GM19193 (cell line): Measurements from ENCODE around the gene GPER1.
A peak's percentile ranks its signal among the peaks of the same experiment; 100 is the strongest.

Experiments
- POLR2A ChIP-seq: IDR thresholded peaks from 4 replicates; pipeline ENCODE4 v1.6.1; 2011; ENCODE audit not compliant: insufficient read depth, insufficient read length; ENCODE audit errors: extremely low read depth

Gene GPER1

DNA sequence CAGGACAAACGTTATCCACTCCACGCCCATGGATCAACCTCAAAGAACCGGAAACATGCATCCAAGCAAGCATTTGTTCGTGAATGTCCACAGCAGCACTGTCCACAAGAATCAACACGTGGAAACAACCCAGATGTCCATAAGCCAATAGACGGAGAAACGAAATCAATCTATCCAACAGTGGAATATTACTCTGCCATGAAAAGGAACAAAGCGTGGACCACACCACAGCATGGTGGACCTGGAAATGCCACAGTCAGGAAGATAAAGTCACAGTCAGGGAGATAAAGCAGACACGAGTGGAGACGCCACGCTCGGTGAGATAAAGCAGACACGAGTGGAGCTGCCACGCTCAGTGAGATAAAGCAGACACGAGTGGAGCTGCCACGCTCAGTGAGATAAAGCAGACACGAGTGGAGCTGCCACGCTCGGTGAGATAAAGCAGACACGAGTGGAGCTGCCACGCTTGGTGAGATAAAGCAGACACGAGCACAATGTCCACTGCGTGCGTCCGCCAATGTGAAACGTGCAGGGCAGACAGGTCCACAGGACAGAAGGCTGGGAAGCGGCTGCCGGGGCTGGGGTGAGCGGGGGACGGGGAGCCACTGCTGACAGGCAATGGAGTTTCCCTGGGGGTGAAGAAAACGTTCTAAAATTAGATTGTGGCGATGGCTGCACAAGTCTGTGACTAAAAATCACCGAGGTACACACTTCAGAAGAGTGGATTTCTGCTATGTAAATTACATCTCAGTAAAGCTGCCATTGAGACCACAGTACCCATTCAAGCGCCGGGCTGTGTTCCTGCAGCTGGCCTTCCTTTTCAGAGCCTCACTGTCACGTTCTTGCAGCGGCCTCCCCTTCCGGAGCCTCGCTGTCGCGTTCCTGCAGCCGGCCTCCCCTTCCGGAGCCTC is 10.6 kb downstream of the GPER1 start:
- no peak for TF ChIP-seq POLR2A

DNA sequence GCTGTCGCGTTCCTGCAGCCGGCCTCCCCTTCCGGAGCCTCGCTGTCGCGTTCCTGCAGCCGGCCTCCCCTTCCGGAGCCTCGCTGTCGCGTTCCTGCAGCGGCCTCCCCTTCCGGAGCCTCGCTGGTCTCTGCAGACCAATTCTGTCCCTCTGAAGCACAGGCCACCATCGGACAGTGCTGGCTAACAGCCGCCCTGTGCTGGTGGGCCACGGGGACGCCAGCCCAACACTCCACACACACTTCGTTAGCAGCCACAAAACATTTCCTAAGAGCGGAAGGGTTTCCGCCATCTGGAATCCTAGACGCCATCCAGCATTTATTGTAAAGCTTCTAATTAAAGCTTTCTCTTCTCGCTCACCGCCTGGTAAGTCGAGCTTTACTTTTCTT is 11.2 kb downstream of the GPER1 start:
- no peak for TF ChIP-seq POLR2A

- TF ChIP-seq POLR2A = no peak
Measured at GRCh38 chr7:1099637-1100036, 11.7 kb downstream of the GPER1 start.

DNA sequence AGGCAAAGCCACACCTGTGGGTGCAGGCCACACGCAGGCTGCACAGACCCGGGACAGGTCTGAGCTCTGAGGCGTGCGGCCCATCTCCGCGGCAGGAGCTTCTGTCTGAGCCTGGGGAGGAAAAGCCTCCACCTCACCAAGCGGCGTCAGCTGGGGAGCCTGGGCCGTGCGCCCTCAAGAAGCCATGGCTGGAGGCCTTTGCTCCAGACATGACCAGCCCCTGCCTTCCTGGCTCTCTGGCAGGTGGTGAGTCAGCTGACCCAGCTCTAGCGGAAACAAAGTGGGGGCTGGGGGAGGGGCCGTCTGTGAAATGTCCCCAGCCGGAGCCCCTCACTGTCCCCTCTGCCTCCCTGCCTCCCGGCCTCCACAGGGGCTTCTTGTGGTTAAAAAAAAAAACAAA is 12.5 kb downstream of the GPER1 start:
- TF ChIP-seq POLR2A = no peak

DNA sequence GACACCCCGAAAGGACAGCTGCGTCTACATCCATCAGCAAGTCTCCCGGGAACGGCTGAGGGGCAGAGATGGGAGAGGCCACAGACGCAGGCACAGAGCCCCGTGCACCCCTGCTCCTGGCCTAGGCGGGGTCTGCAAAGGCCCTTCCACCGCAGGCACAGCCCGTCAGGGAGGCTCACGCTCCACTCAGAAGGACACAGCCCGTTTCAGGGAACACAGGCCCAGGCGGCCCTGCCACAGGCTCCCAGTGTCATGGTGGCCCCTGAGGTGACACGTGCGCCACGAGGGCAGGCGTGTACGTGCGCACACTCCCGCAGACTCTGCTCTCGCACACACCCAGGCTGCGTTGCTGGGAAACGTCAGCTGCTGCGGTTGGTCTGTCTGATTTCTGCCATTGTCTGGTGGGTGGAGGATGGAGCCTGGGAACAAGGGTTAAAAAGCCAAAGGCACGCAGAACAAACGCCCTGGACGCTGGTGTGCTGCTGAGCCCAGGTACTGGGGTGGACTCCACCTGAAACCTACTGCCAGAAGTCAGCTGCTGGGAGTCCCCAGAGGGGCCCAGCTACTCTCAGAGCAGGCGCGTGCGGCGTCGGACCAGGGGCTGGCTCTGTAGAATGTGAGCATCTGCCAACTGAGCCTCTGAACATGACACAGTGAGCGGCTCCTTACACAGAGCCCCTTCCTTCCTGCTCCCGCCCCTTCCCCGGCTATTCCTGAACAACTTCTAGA is 13.1 kb downstream of the GPER1 start:
- TF ChIP-seq POLR2A = no peak

DNA sequence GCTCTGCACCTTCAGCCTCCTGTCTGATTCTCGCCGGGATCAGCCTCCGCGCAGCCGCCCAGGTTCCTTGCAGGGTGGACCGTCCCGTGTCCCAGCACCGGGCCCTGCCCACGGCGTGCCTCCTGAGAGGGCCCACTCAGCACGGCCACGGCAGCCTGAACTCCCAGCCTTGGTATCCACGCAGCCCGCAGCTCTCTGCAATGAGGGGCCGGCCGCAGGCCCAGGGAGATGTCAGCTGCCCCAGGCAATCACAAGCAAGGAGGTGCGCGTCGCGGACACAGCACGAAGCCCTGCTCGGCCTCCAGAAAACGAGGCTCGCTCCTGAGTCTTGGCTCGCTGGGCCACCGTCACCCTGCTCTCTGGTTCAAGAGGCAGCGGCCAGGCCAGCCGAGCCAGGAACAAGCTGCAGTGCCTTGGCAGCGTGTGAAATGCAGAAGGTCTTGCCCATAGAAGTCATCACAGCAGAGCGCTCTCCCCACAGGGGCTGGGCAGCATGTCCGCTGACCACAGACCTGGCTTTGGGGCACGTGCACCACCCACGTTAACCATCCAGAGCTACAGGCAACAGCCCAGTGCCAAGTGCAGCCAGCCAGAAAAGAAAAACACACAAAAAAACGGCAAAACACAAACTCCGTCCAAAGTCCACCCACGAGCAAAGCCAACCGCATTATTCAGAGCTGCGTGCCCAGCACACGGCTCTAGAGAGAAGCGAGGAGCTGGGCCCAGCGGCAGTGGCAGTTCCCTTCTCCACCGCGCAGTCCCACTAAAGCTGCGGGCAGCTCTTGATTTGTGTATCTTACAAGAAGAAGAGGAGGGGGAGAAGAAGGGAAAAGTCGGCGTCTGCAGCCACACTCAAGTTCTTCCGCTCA is 13.9 kb downstream of the GPER1 start:
- no peak for TF ChIP-seq POLR2A

GRCh38 chr7:1103009-1103788 is 15.3 kb downstream of the GPER1 start:
- TF ChIP-seq POLR2A = no peak

- TF ChIP-seq POLR2A = no peak
Measured at GRCh38 chr7:1103789-1104515, 16.0 kb downstream of the GPER1 start.

- TF ChIP-seq POLR2A = no peak
Measured at GRCh38 chr7:1104516-1105179, 16.7 kb downstream of the GPER1 start.

- TF ChIP-seq POLR2A = peak; percentile 18
Measured at GRCh38 chr7:1105189-1105588, 17.3 kb downstream of the GPER1 start.

DNA sequence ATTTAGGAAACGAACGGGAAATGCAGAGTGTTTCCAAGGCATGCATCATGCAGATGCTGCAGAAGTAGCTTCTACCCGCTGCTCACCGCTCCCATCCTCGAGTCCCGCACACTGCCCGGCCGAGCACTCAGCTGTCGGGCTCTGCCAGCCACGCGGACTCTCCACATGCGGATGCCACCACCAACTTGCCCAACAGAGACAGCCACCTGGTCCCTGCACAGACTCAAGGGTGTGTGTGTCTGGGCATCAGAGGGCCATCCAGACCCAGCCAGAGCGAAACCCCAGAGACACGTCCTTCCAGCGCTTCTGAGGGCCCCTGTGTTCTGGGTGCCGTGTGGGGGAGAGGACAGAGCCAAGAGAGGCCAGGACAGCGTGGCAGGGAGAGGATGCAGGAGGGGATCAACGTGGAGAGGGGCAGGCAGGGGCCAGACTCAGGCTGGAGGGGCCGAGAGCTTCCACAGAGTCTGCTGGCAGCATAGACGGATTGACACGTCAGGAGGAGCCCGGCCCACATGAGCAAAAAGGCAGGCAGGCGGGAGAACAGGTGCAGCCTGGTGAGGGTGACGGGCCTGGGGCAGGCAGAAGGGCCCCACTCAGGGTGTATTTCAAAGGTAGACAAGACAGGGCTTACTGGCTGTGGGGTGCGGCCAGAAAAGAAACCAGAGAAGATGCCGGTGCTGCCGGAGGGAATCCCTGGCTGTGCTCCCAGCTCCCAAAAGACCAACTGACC is 18.3 kb downstream of the GPER1 start:
- no peak for TF ChIP-seq POLR2A

- no peak for TF ChIP-seq POLR2A
Measured at GRCh38 chr7:1106793-1107421, 19.0 kb downstream of the GPER1 start.
